Neural progenitor cell (in vitro differentiated cells): ENCODE data around the gene VSX1. TPM values are rescaled to one million over a fixed set of nuclear protein-coding genes. Genes with fewer than 3 reads are reported as not detected.
A peak's percentile ranks its signal among the peaks of the same experiment; 100 is the strongest.

Experiments used
- DNase-seq: peaks from one replicate; pipeline ENCODE4 v3.0.0-alpha.2; 2016; ENCODE audit warnings: low spot score
- H2AFZ ChIP-seq: fragments of 200-600 bp; sonication (generic); replicated peaks from 2 replicates; pipeline ENCODE4 v1.6.1; 2016; ENCODE audit warnings: antibody characterized with exemption
- H3F3A ChIP-seq: fragments of 200-600 bp; sonication (generic); 2 replicates; pipeline ENCODE4 v1.6.1; 2016; ENCODE audit warnings: antibody characterized with exemption, low read depth
- H3K27ac ChIP-seq: fragments of 200-600 bp; sonication (generic); 2 replicates; pipeline ENCODE4 v1.5.1; 2016; ENCODE audit warnings: mild to moderate bottlenecking
- H3K27me3 ChIP-seq: fragments of 200-600 bp; sonication (generic); 2 replicates; pipeline ENCODE4 v1.6.1; 2016; ENCODE audit warnings: mild to moderate bottlenecking, moderate library complexity
- H3K36me3 ChIP-seq: fragments of 200-600 bp; sonication (generic); 2 replicates; pipeline ENCODE4 v1.5.1; 2016
- H3K4me1 ChIP-seq: fragments of 200-600 bp; sonication (generic); 2 replicates; pipeline ENCODE4 v1.6.1; 2016; ENCODE audit warnings: mixed run types
- H3K4me2 ChIP-seq: fragments of 200-600 bp; sonication (generic); 2 replicates; pipeline ENCODE4 v1.6.1; 2016
- H3K4me3 ChIP-seq: fragments of 200-600 bp; sonication (generic); 2 replicates; pipeline ENCODE4 v1.5.1; 2016
- H3K79me2 ChIP-seq: fragments of 200-600 bp; sonication (generic); 2 replicates; pipeline ENCODE4 v1.6.1; 2016; ENCODE audit warnings: low read depth
- H3K9ac ChIP-seq: fragments of 200-600 bp; sonication (generic); 2 replicates; pipeline ENCODE4 v1.6.1; 2016
- H3K9me3 ChIP-seq: fragments of 200-600 bp; sonication (generic); 2 replicates; pipeline ENCODE4 v1.5.1; 2016; ENCODE audit warnings: low read depth
- H4K20me1 ChIP-seq: fragments of 200-600 bp; sonication (generic); 2 replicates; pipeline ENCODE4 v1.6.1; 2016; ENCODE audit warnings: low read depth
- H3K27ac Mint-ChIP-seq: 3 replicates; pipeline ENCODE4 v1.8.0; 2021; ENCODE audit warnings: mixed read lengths
- H3K27me3 Mint-ChIP-seq: 2 replicates; pipeline ENCODE4 v1.8.0; 2022; ENCODE audit warnings: low read depth, mild to moderate bottlenecking, inconsistent platforms, moderate library complexity, mixed read lengths; ENCODE audit not compliant: insufficient read depth
- H3K36me3 Mint-ChIP-seq: 3 replicates; pipeline ENCODE4 v1.8.0; 2021; ENCODE audit warnings: mixed read lengths
- H3K4me1 Mint-ChIP-seq: 3 replicates; pipeline ENCODE4 v1.8.0; 2021; ENCODE audit warnings: mixed read lengths
- H3K4me3 Mint-ChIP-seq: 3 replicates; pipeline ENCODE4 v1.8.0; 2021; ENCODE audit warnings: mild to moderate bottlenecking, moderate library complexity, mixed read lengths
- H3K9me3 Mint-ChIP-seq: 3 replicates; pipeline ENCODE4 v1.8.0; 2020; ENCODE audit warnings: mixed read lengths
- CTCF ChIP-seq: fragments of 200-600 bp; sonication (generic); IDR thresholded peaks from 2 replicates; pipeline ENCODE4 v1.5.1; 2017; ENCODE audit warnings: antibody characterized with exemption, mild to moderate bottlenecking
- EZH2 ChIP-seq: fragments of 200-600 bp; sonication (generic); IDR thresholded peaks from 2 replicates; pipeline ENCODE4 v1.6.1; 2017; ENCODE audit warnings: antibody characterized with exemption, mild to moderate bottlenecking, moderate library complexity
- EZH2phosphoT487 ChIP-seq: fragments of 200-600 bp; sonication (generic); IDR thresholded peaks from 2 replicates; pipeline ENCODE4 v1.6.1; 2017; ENCODE audit warnings: antibody characterized with exemption
- total RNA-seq: library from RNA; depleted of rRNA; stranded (reverse); fragments of >200 nt; gene quantifications from 2 replicates; pipeline ENCODE4 v1.2.3, GENCODE V29; 2015; ENCODE audit warnings: low replicate concordance

VSX1 gene
- total RNA-seq, 1 donor from 2014 or later: not detected

DNA sequence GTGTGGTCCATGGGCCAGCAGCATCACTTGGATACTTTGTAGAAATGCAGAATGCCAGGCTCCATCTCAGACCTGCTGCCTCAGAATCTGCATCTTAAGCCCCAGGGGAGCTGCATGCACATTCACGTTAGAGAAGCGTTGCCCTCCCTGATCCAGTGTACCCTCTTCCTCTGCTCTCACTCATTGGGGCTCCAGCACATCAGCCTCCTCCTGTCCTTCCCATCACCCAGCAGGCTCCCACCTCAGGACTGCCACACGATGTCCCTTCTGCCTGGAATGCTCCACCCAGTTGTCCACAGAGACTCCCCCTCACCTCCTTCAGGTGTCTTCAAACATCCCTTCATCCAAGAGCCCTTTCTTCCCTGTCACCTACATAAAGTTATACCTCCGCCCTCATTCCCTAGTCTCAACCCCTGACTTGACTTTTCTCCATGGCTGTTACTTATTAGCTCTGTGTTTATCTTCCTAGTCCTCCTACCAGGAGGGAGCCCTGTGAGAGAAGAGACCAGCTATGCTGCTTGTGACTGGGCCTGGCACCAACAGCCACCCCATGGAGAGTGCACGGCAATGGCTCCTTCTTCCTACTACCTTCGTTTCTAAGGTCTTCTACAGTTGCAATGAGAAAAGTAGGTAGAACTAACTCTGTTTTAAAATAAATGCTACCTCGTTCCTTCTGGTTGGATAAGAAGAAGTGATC, 20.7 kb downstream of the VSX1 start:
- H3K4me2 ChIP-seq: no peak overlapping the region
- no peak for TF ChIP-seq EZH2
- no peak for TF ChIP-seq CTCF
- no peak for TF ChIP-seq EZH2phosphoT487
- H4K20me1 ChIP-seq: peaks cover 27% of the 10 kb centered on the region
- H3K79me2 ChIP-seq: no peaks in the 10 kb centered on the region
- Mint-ChIP-seq H3K9me3 (no peaks in the 10 kb centered on the region), H3K27me3 (peaks cover 53% of the 10 kb centered on the region), H3K4me3 (no peak overlapping the region), H3K4me1 (peaks cover 25% of the 10 kb centered on the region), H3K36me3 (no peaks in the 10 kb centered on the region), H3K27ac (no peak overlapping the region)
- no peak overlapping the region for H3K4me3 ChIP-seq
- no peaks in the 10 kb centered on the region for H3K9me3 ChIP-seq
- no peak overlapping the region for H3K27ac ChIP-seq
- peaks cover 100% of the 10 kb centered on the region for H3K27me3 ChIP-seq
- peaks cover 5% of the 10 kb centered on the region for H3F3A ChIP-seq
- no peak for DNase-seq
- H2AFZ ChIP-seq: no peak overlapping the region
- no peak overlapping the region for H3K9ac ChIP-seq
- peaks cover 10% of the 10 kb centered on the region for H3K4me1 ChIP-seq
- H3K36me3 ChIP-seq: no peaks in the 10 kb centered on the region

DNA sequence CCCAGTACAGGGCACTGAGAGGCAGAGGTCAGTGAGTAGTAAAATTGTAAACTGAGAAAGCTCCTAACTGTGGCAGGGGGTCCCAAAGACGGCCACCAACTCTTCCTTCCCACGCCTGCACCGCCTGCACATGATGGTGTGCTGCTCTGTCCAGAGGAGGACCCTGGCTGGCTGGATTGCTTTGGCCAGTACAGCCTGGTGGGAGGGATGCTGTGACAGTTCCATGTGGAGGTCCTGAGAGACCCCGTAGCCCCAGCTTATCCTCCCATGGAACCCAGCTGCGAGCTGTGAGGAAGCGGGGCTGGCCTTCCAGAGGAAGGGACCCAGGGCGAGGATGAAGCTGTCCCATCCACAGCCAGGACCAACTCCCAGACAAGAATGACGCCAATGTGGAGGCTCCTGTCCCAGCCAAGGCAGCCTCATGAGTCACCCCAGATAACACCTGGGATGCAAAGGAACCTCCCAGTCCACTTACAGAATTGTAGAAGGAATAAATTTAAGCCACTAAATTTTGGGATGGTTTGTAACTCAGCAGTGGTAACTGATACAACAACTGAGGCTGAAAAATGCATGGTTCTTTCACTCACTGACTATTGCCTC, 22.0 kb downstream of the VSX1 start:
- no peak for DNase-seq
- Histone ChIP-seq H2AFZ (no peak overlapping the region), H4K20me1 (peaks cover 26% of the 10 kb centered on the region), H3K27me3 (peaks cover 100% of the 10 kb centered on the region), H3F3A (no peaks in the 10 kb centered on the region), H3K36me3 (no peaks in the 10 kb centered on the region), H3K4me1 (peaks cover 3% of the 10 kb centered on the region), H3K27ac (no peak overlapping the region), H3K9me3 (no peaks in the 10 kb centered on the region), H3K4me2 (no peak overlapping the region), H3K79me2 (no peaks in the 10 kb centered on the region), H3K4me3 (no peak overlapping the region), H3K9ac (no peak overlapping the region)
- no peak overlapping the region for H3K4me3 Mint-ChIP-seq
- no peak overlapping the region for H3K27ac Mint-ChIP-seq
- H3K9me3 Mint-ChIP-seq: no peaks in the 10 kb centered on the region
- no peak for TF ChIP-seq EZH2phosphoT487
- no peak for TF ChIP-seq EZH2
- TF ChIP-seq CTCF: no peak
- H3K4me1 Mint-ChIP-seq: peaks cover 17% of the 10 kb centered on the region
- peaks cover 65% of the 10 kb centered on the region for H3K27me3 Mint-ChIP-seq
- H3K36me3 Mint-ChIP-seq: no peaks in the 10 kb centered on the region

DNA sequence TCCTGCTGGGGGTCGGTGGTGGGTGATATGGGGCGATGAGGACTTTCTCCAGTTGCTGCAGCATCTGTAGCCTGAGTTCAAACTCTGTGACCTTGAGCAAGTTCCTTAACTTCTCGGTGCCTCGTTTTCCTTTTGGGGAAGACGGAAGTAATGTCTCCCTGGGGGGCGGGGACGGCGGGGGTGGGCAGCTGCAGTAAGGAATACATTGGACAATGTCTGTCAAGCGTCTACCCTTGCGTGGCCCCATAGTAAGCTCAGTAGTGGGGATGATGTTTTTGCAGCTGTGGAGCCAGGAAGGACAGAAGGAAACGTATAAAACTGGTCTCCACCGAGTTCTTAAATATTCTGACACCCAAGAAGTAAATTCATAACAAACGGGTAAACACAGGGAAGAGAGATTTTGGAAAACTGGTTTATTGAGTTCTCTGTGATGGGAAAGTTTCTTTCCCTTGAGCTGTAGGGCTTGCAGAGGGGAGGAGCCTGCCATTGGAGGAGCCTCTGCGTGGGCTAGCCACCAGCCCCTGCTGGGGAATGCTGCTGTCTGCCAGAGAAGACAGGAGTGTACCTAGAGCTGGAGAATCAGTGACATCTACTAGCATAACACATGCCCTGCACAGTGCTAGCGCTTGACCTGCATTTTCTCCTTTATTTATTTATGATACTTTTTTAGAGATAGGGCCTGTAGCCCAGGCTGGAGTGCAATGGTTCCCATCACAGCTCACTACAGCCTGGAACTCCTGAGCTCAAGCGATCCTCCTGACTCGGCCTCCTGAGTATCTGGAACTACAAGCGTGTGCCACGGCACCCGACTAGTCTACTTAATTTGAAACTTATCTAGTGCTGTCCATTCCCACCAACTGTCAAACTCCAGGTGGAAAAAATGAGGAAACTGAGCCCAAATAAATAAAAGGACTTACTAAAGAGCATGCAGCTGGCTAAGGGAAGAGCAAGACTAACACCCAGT, 22.8 kb downstream of the VSX1 start:
- TF ChIP-seq CTCF: no peak
- TF ChIP-seq EZH2phosphoT487: peak; percentile 10
- no peak for TF ChIP-seq EZH2
- no peaks in the 10 kb centered on the region for H3K36me3 Mint-ChIP-seq
- Histone ChIP-seq H3K36me3 (no peaks in the 10 kb centered on the region), H3K79me2 (no peaks in the 10 kb centered on the region), H3F3A (no peaks in the 10 kb centered on the region), H3K9me3 (no peaks in the 10 kb centered on the region), H4K20me1 (peaks cover 26% of the 10 kb centered on the region), H3K4me1 (peaks cover 3% of the 10 kb centered on the region), H3K27me3 (peaks cover 100% of the 10 kb centered on the region), H3K9ac (no peak overlapping the region), H3K27ac (no peak overlapping the region), H3K4me2 (no peak overlapping the region), H3K4me3 (peak overlapping the region; percentile 47), H2AFZ (no peak overlapping the region)
- H3K9me3 Mint-ChIP-seq: no peaks in the 10 kb centered on the region
- no peak overlapping the region for H3K27ac Mint-ChIP-seq
- H3K4me1 Mint-ChIP-seq: peaks cover 17% of the 10 kb centered on the region
- H3K27me3 Mint-ChIP-seq: peaks cover 70% of the 10 kb centered on the region
- peak; percentile 40 for DNase-seq
- peak overlapping the region; percentile 49 for H3K4me3 Mint-ChIP-seq
